Stimulated activated CD4-positive, alpha-beta T cell treated with anti-CD3 and anti-CD28 coated beads, Interleukin-12 subunit alpha, Interleukin-12 subunit beta, amount 100 ng/mL, for 48 hours (primary cell): Measurements from ENCODE around the gene RNF208.

ENCODE experiments used
- DNase-seq, 3 donors: peaks; one replicate each; pipeline ENCODE4 v3.0.0-alpha.2; 2020; ENCODE audit warnings: low read depth in 2 of 3, low spot score in 1 of 3

Gene RNF208

DNA sequence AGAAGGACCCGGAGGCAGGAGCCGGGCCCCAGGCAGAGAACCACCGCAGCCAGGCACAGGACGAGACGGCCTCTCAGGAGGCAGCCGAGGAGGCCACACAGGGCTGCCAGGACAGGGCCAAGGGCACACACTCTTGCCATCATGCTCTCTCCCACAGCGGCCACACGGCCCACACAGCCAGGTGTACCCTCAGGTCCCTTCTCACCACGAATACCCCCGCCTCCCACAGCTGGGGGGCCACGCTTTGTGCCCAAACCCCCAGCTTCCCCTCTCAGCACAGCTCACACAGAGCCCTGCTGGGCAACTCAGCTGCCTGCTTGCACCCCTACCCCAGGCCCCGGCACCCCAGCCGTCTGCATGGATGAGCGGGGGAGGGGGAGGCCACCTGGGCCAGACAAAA is 28.3 kb downstream of the RNF208 start:
- DNase-seq: no peak

DNA sequence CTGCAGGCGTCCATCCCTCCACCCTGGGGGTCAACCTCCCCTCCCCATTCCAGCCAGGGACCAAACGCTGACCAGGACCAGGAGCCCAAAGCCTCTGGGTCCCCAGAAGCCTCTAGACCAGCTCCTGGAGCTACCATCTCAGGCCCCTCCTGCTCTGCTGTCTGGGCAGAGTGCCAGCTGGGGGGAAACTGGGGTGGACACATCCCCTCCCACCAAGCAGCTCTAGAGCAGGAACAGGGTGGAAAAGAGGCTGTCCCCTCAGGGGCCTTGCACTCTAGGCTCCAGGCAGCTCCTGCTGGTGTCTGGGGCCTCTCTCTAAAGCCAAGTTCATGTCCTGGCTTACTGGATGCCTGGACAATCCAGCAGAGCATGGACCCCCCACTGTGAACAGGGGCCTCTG is 29.2 kb downstream of the RNF208 start:
- no peak for DNase-seq

DNA sequence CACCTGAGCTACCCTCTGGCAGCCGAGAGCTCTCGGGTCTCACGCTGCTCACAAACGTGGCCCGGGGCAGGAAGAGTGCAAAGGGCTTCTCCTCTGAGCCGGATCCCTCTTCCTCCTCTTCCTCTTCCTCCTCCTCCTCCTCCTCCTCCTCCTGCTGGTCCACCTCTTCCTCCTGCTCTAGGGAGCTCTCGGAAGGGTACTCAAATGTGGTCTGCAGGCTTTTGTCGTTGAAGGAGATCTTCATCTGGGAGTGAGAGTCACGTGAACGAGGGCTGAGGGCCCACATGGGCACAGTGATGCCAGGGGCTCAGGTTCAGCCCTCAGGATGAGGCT is 29.6 kb downstream of the RNF208 start:
- DNase-seq: no peak

DNA sequence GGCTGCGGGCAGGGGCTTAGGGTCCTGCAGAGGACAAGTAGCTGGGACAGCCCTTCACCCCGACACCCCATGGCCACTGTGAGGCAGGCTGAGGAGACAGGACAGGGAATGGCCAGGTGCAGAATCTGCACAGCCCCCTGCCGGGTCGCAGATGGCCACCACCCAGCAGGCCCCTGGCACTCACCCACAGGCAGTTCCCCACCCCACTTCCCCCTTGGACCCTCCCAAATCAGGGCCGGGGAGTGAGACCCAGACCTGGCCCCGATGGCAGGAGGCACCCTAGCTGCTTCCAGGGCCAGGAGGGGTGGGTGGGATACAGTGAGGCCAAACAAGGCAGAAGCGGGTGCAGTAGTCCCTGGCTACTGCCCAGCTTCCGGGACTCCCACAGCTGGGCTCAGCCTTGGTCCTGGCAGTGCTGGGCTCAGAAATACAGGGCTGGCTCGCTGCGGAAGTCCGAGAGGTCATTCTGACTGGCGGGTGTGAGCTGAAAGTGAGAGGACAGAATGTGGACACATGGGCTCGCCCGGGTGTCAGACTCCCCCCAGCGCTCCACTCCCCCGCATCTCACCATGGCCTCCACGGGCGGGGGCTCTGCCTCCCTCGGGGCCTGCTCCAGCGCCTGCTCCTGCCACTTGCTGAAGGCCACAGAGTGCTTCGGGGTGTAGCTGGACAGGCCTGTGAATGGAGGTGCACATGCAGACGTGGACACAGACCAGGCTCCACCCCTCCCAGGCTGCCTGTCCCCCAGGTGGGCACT is 30.2 kb downstream of the RNF208 start:
- DNase-seq: no peak

DNA sequence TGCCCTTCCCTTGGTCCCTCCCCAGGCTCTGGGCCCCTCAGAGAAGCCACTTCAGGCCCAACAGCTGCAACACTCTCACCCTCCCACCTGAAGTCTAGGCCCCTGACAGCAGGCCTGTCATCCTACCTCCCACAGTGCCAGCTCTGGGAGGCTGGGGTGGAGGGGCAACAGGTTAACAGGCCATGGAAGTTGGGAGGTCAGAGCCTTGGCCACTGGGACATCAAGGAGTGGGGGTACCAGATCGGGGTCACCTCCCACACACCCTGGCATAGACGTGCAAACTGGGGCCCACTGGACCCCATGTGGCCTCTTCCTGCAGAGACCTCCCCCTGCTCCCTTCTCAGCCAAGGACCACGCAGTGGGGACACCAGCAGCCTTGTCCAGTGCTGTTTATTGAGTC is 30.8 kb downstream of the RNF208 start:
- DNase-seq: no peak

DNA sequence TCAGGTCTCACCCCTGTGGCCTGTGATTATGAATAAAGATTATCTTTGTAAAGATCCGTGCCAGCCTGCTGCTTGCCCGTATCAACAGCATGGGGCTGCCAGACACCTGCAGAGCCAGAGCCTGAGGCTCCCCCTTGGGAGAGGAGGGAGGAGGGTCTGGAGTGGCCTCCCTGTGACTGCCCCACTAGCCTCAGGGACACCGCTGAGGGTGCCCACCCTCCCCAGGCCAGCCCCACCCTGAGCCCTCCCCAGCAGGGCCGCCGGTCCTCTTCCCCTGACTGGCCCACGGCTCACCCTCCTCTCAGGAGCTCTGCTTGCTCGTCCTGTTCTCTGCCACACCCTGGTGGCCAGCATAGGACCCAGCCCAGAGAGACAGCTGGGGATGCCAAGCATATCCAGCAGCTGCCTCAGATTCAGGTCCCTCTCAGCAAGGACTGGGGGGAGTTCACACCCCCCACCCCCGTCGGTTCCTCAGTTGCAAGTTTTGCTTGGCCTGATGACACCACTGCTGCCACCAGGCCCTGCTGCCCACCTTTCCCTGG is 31.7 kb downstream of the RNF208 start:
- DNase-seq: no peak

DNA sequence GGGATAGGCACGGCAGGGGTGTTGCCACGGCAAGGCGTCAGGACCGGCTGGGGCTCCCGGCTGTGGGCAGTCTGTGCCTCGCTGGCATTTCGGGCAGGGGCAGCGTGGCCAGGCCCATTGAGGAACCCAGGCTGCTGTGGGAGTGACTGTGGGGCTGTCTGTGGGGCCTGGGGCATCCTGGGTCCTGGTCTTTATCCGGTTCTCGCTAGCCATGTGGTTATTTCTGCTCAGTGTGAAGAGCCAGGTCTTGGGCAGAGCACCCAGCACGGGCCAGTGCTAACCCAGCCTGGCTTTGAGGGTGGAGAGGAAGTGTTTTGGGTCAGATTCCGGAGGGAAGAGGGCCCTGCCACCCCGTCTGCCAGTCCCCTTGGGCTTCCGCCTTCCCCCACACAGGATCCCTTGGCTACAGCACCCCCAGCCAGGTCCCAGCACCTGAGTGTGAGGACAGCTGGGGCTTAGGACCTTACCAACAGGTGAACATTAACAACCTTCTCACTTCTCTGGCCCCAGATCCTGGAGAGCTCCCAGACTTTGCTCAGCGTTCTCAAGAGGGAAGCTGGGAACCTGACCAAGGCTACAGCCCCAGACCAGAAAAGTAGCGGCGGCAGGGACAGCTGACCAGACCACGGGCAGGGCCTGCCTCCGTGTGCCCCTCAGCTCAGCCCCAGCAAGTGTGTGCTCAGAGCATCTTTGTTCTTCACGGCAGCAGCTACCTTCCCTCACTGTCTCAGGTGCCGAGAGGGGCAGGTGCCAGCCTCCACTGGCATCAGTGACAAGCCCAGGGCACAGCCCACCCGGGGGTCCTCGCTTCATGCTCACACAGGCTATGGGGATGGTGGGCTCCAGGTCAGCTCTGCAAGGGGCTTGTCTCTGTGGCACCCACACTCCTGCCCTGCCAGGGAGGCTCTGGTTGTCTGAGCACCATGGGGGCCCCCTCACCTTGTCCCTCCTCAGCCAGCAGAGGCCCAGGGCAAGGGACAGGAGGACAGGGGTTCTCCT is 32.4 kb downstream of the RNF208 start:
- no peak for DNase-seq

DNA sequence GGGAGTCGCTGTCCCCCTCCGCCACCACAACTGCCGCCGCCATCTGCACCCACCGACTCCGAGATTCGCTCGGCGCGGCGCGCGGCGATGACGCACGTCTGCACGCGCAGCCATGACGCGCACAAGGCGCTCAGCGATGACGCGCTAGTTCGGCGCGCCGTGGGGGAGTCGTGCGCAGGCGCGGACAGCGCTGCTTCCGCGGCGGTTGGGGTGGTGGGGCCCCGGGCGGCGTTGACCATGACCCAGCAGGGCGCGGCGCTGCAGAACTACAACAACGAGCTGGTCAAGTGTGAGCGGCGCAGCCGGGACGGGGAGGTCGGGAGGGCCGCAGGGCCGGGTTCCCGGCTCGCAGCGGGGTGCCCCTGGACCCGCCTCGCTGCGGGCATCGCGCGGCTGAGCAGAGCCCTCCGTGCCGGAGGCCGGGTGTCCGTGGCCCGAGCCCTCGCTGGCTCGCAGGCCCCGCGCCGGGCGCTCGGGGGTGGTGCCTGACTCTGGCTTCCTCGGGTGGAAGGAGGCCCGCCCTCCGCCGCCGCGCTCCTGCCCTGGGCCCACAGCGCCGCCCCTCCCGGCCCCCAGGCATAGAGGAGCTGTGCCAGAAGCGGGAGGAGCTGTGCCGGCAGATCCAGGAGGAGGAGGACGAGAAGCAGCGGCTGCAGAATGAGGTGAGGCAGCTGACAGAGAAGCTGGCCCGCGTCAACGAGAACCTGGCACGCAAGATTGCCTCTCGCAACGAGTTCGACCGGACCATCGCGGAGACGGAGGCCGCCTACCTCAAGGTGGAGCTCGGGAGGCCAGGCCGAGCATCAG is 33.3 kb downstream of the RNF208 start, which contains the start of the genes ANAPC2 and SSNA1:
ANAPC2 (minus strand) TSS at position 71 of the 807 bp plus-strand sequence; CDS start at position 43, 28 bp downstream.
SSNA1 (plus strand) TSS at position 187 of the 807 bp plus-strand sequence; CDS start at position 238, 51 bp downstream.
- DNase-seq: peak; percentile 84 to 89 (median 89)

DNA sequence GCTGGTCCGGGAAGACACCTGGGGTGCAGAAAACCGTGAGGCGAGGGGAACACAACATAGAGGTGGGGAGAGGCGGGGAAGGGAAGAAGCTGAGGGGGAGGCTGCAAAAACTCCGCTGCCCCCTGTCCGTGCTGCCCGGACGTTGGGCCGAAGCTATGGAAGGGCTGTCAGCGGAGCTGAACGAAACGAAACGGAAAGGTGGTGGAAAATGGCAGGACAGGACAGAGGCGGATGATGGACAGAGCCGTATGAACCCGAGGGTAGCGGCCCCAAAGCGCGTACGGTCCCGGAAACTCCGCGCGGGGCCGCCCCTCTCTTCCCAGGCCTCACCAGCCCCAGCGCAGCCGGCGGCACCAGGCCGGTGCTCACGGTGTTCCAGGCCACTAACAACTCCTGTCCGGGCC is 34.0 kb downstream of the RNF208 start:
- no peak for DNase-seq

DNA sequence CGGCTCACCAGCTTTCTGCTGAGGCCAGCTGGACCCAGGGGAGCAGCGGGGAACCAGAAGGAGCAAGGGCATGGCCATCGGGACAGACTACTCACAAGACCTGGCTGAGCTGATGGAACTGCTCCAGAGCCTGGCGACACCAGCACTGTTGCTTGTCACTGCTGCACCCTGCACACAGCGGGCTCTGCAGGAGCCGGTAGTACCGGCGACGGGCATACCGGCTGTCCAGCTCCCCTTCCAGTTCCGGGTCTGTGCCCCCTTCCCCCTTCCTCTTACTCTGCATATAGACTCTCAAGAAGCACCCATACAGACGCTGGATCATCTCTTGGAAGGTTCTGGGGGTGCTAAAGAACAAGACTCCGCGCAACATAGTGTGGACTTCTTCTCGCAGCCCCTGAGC is 34.7 kb downstream of the RNF208 start:
- no peak for DNase-seq

DNA sequence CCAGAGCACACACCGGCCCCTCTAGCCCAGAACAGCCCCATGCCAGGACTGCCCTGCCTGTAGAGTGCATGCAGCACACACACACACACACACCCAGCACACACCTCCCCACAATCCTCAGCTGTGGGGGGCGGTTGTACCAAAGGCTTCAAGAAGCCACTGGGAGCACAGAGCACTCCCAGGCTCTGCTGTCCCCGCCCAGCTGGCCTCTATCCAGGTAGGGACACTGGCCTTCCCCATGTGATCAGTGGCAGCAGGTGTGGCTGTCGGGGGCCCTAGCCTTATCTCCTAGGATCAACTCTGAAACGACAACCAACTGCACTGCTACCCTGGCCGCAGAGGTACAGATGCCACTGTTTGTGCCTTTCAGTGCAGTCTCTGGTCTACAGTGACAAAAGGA is 35.7 kb downstream of the RNF208 start:
- no peak for DNase-seq

DNA sequence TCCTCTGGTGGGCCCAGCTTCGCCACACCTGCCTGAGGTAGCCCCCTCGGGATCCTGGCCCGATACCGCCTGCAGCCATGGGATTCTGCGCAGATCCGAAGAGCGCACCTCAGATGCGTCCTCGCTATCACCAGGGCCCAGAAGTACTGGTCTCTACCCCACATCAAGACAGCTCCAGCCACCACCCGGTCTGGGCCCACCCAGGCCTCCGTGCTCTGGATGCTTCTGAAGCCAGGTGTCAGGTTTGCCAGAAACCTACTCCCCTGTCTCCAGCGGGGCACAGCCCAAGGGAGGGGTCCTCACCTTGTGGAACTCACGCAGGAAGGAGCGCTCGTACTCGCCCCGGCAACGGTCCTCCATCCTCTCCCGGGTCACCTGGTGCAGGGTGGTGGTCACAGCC is 36.1 kb downstream of the RNF208 start:
- no peak for DNase-seq

DNA sequence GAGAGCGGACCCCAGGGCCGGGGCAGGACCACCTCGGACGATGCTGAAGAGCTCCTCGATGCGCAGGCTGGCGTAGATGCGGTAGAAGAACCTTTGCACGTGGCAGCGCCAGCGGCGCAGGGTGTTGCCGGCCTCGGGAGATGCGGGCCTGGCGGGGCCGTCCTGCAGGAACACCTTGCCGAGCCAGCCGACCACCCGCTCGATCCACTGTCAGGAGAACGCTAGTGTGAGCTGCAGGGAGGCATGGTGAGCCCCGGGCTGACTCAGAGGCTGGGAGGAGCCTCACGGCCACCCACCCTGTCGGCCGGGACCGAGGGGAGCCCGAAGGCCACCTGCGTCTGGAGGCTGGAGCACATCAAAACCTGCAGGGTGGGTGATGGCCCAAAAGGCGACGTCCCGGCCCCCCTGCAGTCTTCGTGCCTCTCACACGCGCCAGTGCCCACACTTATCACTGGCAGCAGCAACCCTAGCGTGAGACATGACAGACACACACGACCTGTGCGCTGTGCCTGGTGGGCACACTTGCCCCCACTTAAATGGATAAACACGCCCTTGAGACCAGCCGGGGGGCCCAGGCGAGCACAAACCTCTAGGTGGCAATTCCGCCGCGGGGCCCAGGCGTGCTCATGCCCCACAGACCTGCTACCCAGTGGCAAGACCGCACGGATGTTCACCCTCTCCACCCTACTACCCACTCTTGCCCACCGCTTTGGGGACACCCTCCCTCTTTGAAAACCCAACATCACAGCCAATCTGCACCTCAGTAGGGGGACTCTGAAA is 37.0 kb downstream of the RNF208 start:
- no peak for DNase-seq

DNA sequence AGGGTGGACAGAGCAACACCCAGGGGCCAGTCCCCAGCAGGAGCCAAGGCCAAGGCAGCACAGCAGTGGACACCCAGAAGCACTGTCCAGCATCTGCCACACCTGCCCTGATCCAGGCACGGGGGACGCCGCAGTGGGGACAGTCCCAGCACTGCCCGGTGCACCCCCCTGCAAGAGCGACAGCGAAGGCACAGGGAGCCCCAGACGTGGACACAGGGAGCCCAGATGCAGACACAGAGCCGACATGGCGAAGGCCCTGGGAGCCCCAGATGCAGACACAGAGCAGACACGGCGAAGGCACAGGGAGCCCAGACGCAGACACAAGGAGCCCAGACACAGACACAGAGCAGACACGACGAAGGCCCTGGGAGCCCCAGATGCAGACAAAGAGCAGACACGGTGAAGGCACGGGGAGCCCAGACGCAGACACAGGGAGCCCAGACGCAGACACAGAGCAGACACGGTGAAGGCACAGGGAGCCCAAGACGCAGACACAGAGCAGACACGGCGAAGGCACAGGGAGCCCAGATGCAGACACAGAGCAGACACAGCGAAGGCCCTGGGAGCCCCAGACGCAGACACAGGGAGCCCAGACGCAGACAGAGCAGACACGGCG is 38.0 kb downstream of the RNF208 start:
- no peak for DNase-seq

DNA sequence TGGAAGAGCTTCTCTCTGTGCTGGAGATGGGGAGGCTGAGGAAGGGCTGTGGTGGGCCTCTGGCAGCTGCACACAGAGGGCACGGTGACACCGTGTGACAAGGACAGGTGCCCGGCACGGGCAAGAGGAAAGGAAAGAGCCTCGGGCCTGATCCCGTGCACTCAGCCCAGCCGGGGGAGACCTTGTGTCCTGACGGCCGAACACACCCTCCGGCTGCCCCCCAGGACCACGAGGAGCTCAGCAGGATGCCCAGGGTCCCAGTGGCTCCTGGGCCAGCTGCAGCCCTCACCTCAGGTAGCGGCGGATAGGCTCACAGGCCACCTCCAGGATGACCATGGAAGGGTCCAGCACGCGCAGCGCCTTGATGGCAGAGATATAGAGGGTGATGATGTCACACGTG is 39.2 kb downstream of the RNF208 start:
- DNase-seq: no peak

DNA sequence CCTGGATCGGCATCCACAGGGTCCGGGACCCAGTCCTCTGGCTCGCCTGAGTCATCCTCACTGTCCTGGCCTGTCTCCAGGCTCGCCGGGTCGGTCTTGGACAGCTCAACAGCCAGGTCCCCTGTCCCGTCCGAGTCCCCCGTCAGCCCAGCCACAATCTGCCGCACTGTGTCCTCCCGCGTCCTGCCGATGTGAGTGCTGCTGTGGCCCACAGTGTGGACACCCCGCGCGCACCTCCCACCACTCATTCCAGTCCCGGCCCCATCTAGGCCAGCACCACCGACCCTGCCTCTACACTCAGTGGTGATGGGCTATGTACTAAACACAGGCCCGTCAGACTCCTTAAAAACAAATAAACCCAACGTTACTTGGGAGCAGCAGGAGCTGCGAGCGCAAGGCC is 40.4 kb downstream of the RNF208 start:
- no peak for DNase-seq

DNA sequence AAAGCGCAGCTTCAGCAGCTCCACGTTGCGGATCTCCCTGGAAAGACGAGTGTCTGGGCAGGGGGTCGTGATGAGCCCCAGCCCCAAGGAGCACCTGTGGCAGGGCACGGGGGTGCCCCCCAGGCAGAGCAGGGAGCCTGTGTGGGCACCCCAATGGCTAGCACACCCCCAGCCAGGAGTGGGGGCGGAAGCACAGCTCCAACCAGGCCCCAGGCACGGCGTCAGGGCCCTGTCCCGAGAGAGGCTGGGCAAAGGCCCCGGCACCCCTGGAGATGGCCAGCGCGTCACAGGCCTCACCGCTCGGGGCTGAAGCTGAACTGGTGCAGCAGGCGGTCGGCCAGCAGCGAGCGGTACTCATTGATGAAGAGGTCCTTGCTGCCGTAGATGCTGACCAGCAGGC is 41.5 kb downstream of the RNF208 start:
- DNase-seq: no peak

DNA sequence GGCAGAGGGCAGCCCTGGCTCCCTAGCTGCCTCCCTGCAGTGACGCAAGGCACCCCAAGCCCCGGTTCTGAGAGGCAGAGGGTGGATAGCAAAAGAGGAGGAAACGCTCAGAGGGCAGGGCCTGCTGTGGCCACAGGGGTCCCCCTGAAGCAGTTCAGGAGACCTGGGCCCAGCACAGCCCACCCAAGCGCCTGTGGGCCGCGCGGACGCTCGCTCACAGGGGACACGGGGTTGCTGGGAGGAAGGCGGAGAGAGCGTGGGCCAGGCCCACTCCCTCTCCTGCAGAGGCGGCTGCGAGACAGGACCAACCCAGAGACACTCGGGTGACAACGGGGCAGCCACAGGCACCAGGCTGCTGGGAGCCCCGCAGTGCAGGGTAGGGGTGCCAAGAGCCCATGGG is 42.3 kb downstream of the RNF208 start:
- DNase-seq: no peak

DNA sequence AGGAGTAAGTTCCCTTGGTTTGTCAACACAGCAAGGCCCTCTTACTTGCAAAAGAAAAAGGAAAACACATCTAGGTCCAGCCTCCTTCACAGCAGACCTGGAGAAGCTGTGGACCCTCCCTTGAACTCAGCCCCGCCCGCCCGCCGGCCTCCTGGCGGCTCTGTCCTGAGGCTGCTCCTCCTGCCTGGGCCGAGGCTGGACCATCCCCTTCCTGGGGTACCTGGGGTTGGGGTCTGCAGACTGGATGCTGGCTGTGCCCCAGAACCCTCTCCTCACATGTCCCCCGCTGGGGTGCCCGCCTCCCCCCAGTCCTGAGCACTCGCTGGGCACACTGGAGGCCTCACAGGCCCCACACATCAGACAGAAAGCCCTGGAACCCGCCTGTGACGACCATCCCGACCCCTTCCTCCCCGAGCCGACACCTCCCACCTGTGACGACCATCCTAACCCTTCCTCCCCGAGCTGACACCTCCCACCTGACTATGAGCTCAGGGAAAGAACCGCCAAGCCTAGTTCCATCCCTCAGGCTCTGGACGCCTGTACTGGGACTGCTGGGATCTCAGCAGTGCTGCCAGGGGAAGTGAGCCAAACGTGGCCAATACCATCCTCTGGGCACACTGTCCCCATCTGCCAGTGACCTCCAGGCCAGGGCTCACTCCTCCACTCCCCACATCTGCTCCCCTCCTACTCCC is 43.0 kb downstream of the RNF208 start:
- DNase-seq: no peak
